Stimulated activated CD4-positive, alpha-beta T cell treated with anti-CD3 and anti-CD28 coated beads, Interleukin-1b, Interleukin-23, amount 100 ng/mL, for 4 hours (primary cell): ENCODE data around the gene ROM1.
"Not testable (repeated sequence)": the region's sequence is repeated elsewhere in the genome, so short reads cannot be mapped to it uniquely, and the experiment has no call there.

Experiments
- DNase-seq, 2 donors: peaks; one replicate each; pipeline ENCODE4 v3.0.0-alpha.2; 2020; ENCODE audit warnings: low read depth in 2 of 2

Gene ROM1

DNA sequence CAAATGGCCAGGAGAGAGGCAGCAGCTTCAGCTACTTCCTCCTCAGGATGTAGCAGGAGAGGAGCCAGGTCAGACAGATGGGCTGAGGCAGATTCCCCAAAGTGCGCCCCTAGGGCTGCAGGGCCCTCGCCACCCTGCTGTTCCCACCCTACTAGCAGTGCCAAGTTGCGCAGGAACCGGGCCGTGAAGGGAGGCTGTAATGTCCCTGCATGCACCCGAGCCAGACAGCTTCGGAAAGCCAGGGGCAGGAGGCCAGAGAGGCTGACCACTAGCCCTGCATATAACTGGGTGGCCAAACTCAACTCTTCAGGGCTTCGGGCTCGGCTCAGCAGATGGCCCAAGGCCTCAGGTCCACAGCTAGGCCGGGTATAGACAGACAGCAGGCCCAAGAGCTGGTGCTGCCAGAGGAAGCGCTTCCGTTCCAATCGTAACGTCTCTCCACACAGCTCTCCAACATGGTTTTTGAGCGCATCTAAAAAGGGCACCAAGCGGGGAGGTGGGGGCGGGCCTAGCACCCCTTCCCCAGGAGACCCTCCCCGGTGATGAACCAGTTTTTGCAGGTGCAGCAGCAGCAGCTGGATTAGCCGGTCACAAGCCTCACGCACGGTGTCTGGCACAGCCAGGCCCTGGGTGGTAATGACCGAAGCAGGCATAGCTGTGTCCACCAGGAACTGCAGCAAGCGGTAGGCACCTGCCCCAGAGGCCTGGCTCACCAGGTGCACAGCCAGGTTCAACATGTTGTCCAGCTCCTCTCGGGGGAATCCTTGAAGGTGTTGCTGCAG is 35.3 kb downstream of the ROM1 start:
- DNase-seq: no peak

- DNase-seq: no peak
These were observed 35.9 kb downstream of the ROM1 start for GRCh38 chr11:62648967-62649364.

GRCh38 chr11:62649486-62649885 is 36.4 kb downstream of the ROM1 start:
- DNase-seq: no peak

GRCh38 chr11:62650283-62650682 is 37.2 kb downstream of the ROM1 start:
- DNase-seq: not testable (repeated sequence)

- no peak for DNase-seq
These were observed 39.3 kb downstream of the ROM1 start for GRCh38 chr11:62652161-62653006.

GRCh38 chr11:62654297-62654696 is 41.2 kb downstream of the ROM1 start:
- no peak for DNase-seq

GRCh38 chr11:62656796-62657429 is 43.9 kb downstream of the ROM1 start:
- DNase-seq: no peak

DNA sequence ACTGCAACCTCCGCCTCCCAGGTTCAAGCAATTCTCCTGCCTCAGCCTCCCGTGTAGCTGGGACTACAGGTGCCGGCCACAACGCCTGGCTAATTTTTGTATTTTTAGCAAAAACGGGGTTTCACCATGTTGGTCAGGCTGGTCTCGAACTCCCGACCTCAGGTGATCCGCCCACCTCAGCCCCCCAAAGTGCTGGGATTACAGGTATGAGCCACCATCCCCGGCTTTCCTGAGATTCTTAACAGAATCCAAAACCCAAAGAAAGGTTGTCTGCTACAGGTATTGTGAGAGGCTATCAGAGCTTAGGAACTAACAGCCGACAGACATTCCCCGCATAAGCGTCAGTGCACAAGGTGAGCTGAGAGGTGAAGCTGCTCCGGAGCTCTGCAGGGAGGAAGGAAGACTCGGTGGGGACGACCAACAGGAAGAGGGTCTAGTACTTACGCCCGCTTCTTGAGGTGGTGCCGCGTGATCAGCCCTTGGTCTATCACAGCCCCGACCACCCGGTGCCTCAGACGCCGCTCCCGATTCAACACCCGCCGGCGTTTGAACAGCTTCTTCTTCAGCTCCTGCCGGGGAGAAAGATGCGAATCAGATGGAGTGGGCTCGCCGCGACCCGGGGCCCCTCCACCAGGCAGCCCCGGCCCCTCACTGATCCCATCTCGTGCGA is 51.5 kb downstream of the ROM1 start:
- peak; percentile 33 to 38 for DNase-seq
